HL-60 (cell line): Measurements from ENCODE around the gene HMCN1.

Source experiments
- DNase-seq, 2 experiments: peaks; one replicate each; pipeline ENCODE4 v3.0.0-alpha.2; 2010 to 2020; ENCODE audit warnings: low read depth in 1 of 2, low spot score in 1 of 2
- H3K27ac ChIP-seq: fragments of 250-450 bp; sonication (Bioruptor Pico); replicated peaks from 2 replicates; pipeline ENCODE4 v1.5.1; 2020; ENCODE audit warnings: mild to moderate bottlenecking, moderate library complexity
- H3K27me3 ChIP-seq: fragments of 250-450 bp; sonication (Bioruptor Pico); 2 replicates; pipeline ENCODE4 v1.5.1; 2021; ENCODE audit warnings: mild to moderate bottlenecking, moderate library complexity; ENCODE audit not compliant: insufficient read depth, poor library complexity, severe bottlenecking
- H3K4me3 ChIP-seq: replicated peaks from 2 replicates; pipeline ENCODE4 v1.5.1; 2011; ENCODE audit warnings: mild to moderate bottlenecking, control low read depth, low read length; ENCODE audit not compliant: insufficient read depth
- GABPA ChIP-seq: IDR thresholded peaks from 2 replicates; pipeline ENCODE4 v1.6.1; 2012; ENCODE audit warnings: low read depth
- POLR2AphosphoS5 ChIP-seq: IDR thresholded peaks from 2 replicates; pipeline ENCODE4 v1.6.1; 2012; ENCODE audit warnings: low read depth
- REST ChIP-seq: IDR thresholded peaks from 2 replicates; pipeline ENCODE4 v1.6.1; 2012; ENCODE audit warnings: low read depth; ENCODE audit not compliant: insufficient replicate concordance
- SPI1 ChIP-seq: IDR thresholded peaks from 2 replicates; pipeline ENCODE4 v1.6.1; 2012; ENCODE audit warnings: low read depth, mild to moderate bottlenecking, borderline replicate concordance
- TF ChIP-seq, protein P1 (sequence below): IDR thresholded peaks from one replicate; pipeline ENCODE4 v1.5.1; 2011; ENCODE audit warnings: low read length, control low read depth, inconsistent platforms; ENCODE audit not compliant: insufficient read depth

The HMCN1 gene

DNA sequence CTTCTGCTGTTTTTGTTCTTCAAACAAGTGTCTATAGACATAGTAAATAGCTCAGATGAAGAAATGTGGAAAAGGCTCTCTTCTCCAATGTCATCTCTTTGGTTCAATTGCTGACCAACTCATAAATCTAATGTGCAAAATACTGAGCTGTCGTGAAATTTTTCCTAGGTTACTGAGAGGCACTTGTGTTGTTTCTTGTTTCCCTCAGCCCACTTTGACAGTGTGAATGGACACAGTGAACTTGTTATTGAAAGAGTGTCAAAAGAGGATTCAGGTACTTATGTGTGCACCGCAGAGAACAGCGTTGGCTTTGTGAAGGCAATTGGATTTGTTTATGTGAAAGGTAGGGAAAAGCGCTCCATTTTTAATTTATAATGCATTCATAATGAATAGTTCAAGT, 395.6 kb downstream of the HMCN1 start:
- Histone ChIP-seq H3K27me3 (no peaks in the 10 kb centered on the region), H3K4me3 (no peak overlapping the region), H3K27ac (no peak overlapping the region)
- TF ChIP-seq REST (no peak), GABPA (no peak), POLR2AphosphoS5 (no peak), SPI1 (no peak)
- TF ChIP-seq, protein P1, sequence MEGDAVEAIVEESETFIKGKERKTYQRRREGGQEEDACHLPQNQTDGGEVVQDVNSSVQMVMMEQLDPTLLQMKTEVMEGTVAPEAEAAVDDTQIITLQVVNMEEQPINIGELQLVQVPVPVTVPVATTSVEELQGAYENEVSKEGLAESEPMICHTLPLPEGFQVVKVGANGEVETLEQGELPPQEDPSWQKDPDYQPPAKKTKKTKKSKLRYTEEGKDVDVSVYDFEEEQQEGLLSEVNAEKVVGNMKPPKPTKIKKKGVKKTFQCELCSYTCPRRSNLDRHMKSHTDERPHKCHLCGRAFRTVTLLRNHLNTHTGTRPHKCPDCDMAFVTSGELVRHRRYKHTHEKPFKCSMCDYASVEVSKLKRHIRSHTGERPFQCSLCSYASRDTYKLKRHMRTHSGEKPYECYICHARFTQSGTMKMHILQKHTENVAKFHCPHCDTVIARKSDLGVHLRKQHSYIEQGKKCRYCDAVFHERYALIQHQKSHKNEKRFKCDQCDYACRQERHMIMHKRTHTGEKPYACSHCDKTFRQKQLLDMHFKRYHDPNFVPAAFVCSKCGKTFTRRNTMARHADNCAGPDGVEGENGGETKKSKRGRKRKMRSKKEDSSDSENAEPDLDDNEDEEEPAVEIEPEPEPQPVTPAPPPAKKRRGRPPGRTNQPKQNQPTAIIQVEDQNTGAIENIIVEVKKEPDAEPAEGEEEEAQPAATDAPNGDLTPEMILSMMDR = no peak
- no peak for DNase-seq

DNA sequence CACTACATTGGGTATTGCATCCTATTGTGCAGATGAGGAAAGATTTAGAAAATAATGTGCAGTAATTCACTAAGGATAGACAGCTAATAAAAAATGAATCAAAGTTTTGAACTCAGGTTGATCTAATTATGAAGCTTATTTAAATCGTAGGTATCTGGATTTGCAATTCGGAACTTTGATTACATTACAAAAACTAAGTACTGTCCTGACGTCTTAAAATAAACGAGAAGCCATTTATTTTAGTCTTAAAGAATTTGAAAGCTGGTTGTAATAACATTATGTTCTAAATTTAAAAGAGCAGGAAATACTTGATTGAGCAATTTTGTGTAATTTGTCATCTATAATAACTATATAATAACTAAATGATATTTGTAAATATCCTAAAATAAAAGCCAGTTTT, 404.9 kb downstream of the HMCN1 start:
- H3K27ac ChIP-seq = no peak overlapping the region
- H3K4me3 ChIP-seq = no peak overlapping the region
- no peak for DNase-seq
- H3K27me3 ChIP-seq = peaks cover 2% of the 10 kb centered on the region
- TF ChIP-seq, protein P1 = no peak
- TF ChIP-seq REST (no peak), POLR2AphosphoS5 (no peak), GABPA (no peak), SPI1 (no peak)

DNA sequence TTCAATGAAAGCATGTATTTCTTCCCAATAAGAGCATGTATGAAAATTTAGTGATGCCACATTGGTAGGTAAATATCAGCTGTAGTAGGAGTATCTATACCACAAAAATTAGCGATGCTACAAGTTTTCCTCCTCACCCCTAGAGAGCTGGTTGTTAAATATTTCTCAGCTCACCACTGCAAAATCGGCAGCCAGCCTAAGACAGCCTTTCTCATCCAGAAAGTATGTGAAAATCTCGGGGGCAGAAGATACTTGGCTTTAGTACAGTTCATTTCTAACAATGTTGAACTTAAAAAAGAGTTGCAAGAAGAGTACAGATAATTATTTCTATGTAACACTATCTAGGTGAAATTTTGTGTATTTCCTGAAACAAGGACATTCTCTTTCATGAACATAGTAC, 405.5 kb downstream of the HMCN1 start:
- no peak overlapping the region for H3K4me3 ChIP-seq
- no peak for DNase-seq
- peaks cover 2% of the 10 kb centered on the region for H3K27me3 ChIP-seq
- TF ChIP-seq REST (no peak), POLR2AphosphoS5 (no peak), GABPA (no peak)
- TF ChIP-seq, protein P1 = no peak
- H3K27ac ChIP-seq = no peak overlapping the region
